GM06990 (cell line): ENCODE measurements around the gene APBA2.

Experiments used
- DNase-seq: peaks from one replicate; pipeline ENCODE4 v3.0.0-alpha.2; 2011; ENCODE audit not compliant: insufficient read length; ENCODE audit errors: extremely low read depth
- H3K27me3 ChIP-seq: replicated peaks from 2 replicates; pipeline ENCODE4 v1.6.0; 2011; ENCODE audit warnings: low read length; ENCODE audit not compliant: control insufficient read depth, insufficient read depth
- H3K36me3 ChIP-seq: 2 replicates; pipeline ENCODE4 v1.5.1; 2011; ENCODE audit warnings: low read length; ENCODE audit not compliant: control insufficient read depth, insufficient read depth
- H3K4me3 ChIP-seq: replicated peaks from 2 replicates; pipeline ENCODE4 v1.5.1; 2011; ENCODE audit warnings: low read depth, mild to moderate bottlenecking, control low read depth, low read length
- TF ChIP-seq, protein P1 (sequence below): IDR thresholded peaks from 2 replicates; pipeline ENCODE4 v1.5.1; 2011; ENCODE audit warnings: low read length, control low read depth, mild to moderate bottlenecking, inconsistent platforms; ENCODE audit not compliant: insufficient read depth, poor library complexity, severe bottlenecking

Gene APBA2

GRCh38 chr15:28932361-28932760 lies 46.6 kb downstream of the APBA2 start:
- TF ChIP-seq, protein P1, sequence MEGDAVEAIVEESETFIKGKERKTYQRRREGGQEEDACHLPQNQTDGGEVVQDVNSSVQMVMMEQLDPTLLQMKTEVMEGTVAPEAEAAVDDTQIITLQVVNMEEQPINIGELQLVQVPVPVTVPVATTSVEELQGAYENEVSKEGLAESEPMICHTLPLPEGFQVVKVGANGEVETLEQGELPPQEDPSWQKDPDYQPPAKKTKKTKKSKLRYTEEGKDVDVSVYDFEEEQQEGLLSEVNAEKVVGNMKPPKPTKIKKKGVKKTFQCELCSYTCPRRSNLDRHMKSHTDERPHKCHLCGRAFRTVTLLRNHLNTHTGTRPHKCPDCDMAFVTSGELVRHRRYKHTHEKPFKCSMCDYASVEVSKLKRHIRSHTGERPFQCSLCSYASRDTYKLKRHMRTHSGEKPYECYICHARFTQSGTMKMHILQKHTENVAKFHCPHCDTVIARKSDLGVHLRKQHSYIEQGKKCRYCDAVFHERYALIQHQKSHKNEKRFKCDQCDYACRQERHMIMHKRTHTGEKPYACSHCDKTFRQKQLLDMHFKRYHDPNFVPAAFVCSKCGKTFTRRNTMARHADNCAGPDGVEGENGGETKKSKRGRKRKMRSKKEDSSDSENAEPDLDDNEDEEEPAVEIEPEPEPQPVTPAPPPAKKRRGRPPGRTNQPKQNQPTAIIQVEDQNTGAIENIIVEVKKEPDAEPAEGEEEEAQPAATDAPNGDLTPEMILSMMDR, result no peak
- no peak for DNase-seq
- H3K36me3 ChIP-seq, result no peaks in the 10 kb centered on the region
- no peak overlapping the region for H3K4me3 ChIP-seq
- H3K27me3 ChIP-seq, result peaks cover 3% of the 10 kb centered on the region

DNA sequence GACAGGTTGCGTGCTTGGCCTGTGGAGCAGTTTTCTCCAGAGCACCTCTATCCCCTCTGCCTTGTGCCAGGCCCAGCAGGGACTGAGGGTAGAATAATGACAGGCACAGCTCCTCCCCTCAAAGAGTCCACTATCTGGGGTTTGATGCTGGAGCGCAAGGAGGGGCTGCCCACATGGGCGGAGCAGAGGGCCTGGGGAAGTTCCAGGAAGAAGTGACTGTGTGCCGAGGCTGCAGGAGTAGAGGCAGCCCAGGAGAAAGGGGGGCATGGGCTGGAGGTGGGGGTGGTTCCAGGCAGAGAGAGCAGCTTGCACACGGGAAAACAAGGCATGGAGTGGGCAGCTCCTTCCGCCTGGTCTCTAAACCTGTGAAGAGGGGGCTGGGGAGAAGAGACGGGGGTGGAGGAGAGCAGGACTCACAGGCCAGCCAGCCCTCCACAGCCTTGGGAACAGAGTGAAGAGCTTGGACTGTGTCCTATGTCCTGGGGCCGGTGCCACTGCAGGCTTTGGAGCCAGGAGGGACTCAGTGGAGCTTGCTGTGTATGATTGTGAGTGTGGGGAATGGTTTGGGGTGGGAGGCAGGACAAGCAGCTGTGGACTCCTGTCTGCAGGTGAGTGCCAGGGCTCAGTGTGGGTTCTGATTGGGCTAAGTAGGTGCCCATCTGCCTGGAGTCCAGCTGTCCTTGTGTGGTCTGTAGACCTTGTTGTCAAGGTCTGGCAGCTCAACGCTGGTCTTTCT lies 48.1 kb downstream of the APBA2 start:
- H3K4me3 ChIP-seq, result no peak overlapping the region
- H3K36me3 ChIP-seq, result no peaks in the 10 kb centered on the region
- peaks cover 3% of the 10 kb centered on the region for H3K27me3 ChIP-seq
- TF ChIP-seq, protein P1, result no peak
- no peak for DNase-seq

- DNase-seq, result no peak
- H3K27me3 ChIP-seq, result peaks cover 3% of the 10 kb centered on the region
- no peaks in the 10 kb centered on the region for H3K36me3 ChIP-seq
- H3K4me3 ChIP-seq, result no peak overlapping the region
- TF ChIP-seq, protein P1, result no peak
These were observed 48.9 kb downstream of the APBA2 start for GRCh38 chr15:28934645-28935044.

DNA sequence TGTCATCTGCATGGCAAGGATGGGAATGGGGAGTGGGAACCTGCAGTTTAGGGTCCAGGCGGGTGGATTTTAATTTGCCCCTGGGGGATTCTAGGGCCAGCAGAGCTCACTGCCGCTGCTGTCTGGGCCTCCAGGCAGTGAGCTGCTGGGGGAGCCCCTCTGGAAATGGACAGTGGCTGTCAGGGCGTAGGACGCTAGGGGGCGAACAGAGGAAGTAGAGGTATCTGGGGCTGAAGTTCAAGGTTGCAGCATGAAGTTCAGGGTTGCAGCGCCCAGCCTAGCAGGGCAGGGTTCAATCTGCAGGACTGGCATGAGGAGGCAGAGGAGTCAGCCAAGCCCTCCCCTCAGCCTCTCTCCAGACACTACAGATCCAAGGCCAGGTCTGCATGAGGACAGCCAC lies 49.5 kb downstream of the APBA2 start:
- H3K4me3 ChIP-seq, result no peak overlapping the region
- no peaks in the 10 kb centered on the region for H3K36me3 ChIP-seq
- TF ChIP-seq, protein P1, result peak; percentile 64
- no peak for DNase-seq
- peaks cover 3% of the 10 kb centered on the region for H3K27me3 ChIP-seq

GRCh38 chr15:28936081-28936480 lies 50.3 kb downstream of the APBA2 start:
- DNase-seq, result no peak
- peaks cover 3% of the 10 kb centered on the region for H3K27me3 ChIP-seq
- H3K4me3 ChIP-seq, result no peak overlapping the region
- no peaks in the 10 kb centered on the region for H3K36me3 ChIP-seq
- TF ChIP-seq, protein P1, result no peak
